Measurements from ENCODE around the gene PDE1C. TPM values are rescaled to one million over a fixed set of nuclear protein-coding genes. Genes with fewer than 3 reads are reported as not detected.

PDE1C gene
- total RNA-seq, 1 experiment from 2014 or later: 14.1 TPM

- Histone ChIP-seq H3K4me3 (ENCODE audit: low read length) (no peak overlapping the region), H2AFZ (ENCODE audit: low read length) (no peak overlapping the region), H3K79me2 (ENCODE audit: low read length) (no peaks in the 10 kb centered on the region), H4K20me1 (ENCODE audit: low read length) (no peaks in the 10 kb centered on the region), H3K9me3 (ENCODE audit: low read length) (no peaks in the 10 kb centered on the region), H3F3A (ENCODE audit: low read length, unreplicated experiment) (no peaks in the 10 kb centered on the region), H3K36me3 (ENCODE audit: low read depth, low read length) (no peaks in the 10 kb centered on the region), H3K9ac (ENCODE audit: low read length) (no peak overlapping the region), H3K9me2 (replicated peaks; ENCODE audit: low read length) (no peaks in the 10 kb centered on the region), H3K4me2 (ENCODE audit: low read length) (no peak overlapping the region), H3K27me3 (ENCODE audit: low read length) (no peaks in the 10 kb centered on the region), H3K27ac (ENCODE audit: low read length) (no peak overlapping the region), H3K4me1 (ENCODE audit: insufficient read depth, low read length) (no peaks in the 10 kb centered on the region)
- DNase-seq (no peak), ATAC-seq (no peak)
- intact Hi-C loops (cut with micrococcal nuclease): no loop called here
- CTCF ChIA-PET: no interaction called here
- POLR2A ChIA-PET (ENCODE audit: unreplicated experiment): no interaction called here
- TF ChIP-seq, protein P1, sequence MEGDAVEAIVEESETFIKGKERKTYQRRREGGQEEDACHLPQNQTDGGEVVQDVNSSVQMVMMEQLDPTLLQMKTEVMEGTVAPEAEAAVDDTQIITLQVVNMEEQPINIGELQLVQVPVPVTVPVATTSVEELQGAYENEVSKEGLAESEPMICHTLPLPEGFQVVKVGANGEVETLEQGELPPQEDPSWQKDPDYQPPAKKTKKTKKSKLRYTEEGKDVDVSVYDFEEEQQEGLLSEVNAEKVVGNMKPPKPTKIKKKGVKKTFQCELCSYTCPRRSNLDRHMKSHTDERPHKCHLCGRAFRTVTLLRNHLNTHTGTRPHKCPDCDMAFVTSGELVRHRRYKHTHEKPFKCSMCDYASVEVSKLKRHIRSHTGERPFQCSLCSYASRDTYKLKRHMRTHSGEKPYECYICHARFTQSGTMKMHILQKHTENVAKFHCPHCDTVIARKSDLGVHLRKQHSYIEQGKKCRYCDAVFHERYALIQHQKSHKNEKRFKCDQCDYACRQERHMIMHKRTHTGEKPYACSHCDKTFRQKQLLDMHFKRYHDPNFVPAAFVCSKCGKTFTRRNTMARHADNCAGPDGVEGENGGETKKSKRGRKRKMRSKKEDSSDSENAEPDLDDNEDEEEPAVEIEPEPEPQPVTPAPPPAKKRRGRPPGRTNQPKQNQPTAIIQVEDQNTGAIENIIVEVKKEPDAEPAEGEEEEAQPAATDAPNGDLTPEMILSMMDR (conservative IDR thresholded peaks at IDR 0.05; ENCODE audit: low read depth, low read length): no peak
- no peak for TF ChIP-seq EZH2phosphoT487 (IDR thresholded peaks at IDR 0.05; ENCODE audit: borderline replicate concordance, low read length)
- no peak for TF ChIP-seq EZH2 (IDR thresholded peaks at IDR 0.05; ENCODE audit: low read length, unreplicated experiment)
- no TSS peak for BruUV-seq (replicated peaks)
Observed at GRCh38 chr7:32023376-32023775, 46.8 kb downstream of the PDE1C start.

GRCh38 chr7:32022966-32023365 lies 47.2 kb downstream of the PDE1C start:
- TF ChIP-seq EZH2 (IDR thresholded peaks at IDR 0.05; ENCODE audit: low read length, unreplicated experiment): no peak
- TF ChIP-seq, protein P1 (conservative IDR thresholded peaks at IDR 0.05; ENCODE audit: low read depth, low read length): no peak
- TF ChIP-seq EZH2phosphoT487 (IDR thresholded peaks at IDR 0.05; ENCODE audit: borderline replicate concordance, low read length): no peak
- H3K9ac ChIP-seq (ENCODE audit: low read length): no peak overlapping the region
- ATAC-seq (no peak), DNase-seq (no peak)
- no peaks in the 10 kb centered on the region for H3F3A ChIP-seq (ENCODE audit: low read length, unreplicated experiment)
- POLR2A ChIA-PET (ENCODE audit: unreplicated experiment): no interaction called here
- intact Hi-C loops (cut with micrococcal nuclease): no loop called here
- CTCF ChIA-PET: no interaction called here
- no peaks in the 10 kb centered on the region for H3K79me2 ChIP-seq (ENCODE audit: low read length)
- no peaks in the 10 kb centered on the region for H4K20me1 ChIP-seq (ENCODE audit: low read length)
- no peak overlapping the region for H3K4me2 ChIP-seq (ENCODE audit: low read length)
- no peaks in the 10 kb centered on the region for H3K27me3 ChIP-seq (ENCODE audit: low read length)
- no TSS peak for BruUV-seq (replicated peaks)
- no peak overlapping the region for H2AFZ ChIP-seq (ENCODE audit: low read length)
- H3K4me1 ChIP-seq (ENCODE audit: insufficient read depth, low read length): no peaks in the 10 kb centered on the region
- H3K4me3 ChIP-seq (ENCODE audit: low read length): no peak overlapping the region
- H3K9me2 ChIP-seq (replicated peaks; ENCODE audit: low read length): no peaks in the 10 kb centered on the region
- H3K9me3 ChIP-seq (ENCODE audit: low read length): no peaks in the 10 kb centered on the region
- no peaks in the 10 kb centered on the region for H3K36me3 ChIP-seq (ENCODE audit: low read depth, low read length)
- no peak overlapping the region for H3K27ac ChIP-seq (ENCODE audit: low read length)

- CTCF ChIA-PET: no interaction called here
- Histone ChIP-seq H3K9me3 (ENCODE audit: low read length) (no peaks in the 10 kb centered on the region), H3K4me3 (ENCODE audit: low read length) (no peak overlapping the region), H3K27ac (ENCODE audit: low read length) (no peak overlapping the region), H3K9ac (ENCODE audit: low read length) (no peak overlapping the region), H3K36me3 (ENCODE audit: low read depth, low read length) (no peaks in the 10 kb centered on the region), H2AFZ (ENCODE audit: low read length) (no peak overlapping the region), H3F3A (ENCODE audit: low read length, unreplicated experiment) (no peaks in the 10 kb centered on the region), H4K20me1 (ENCODE audit: low read length) (no peaks in the 10 kb centered on the region), H3K9me2 (replicated peaks; ENCODE audit: low read length) (no peaks in the 10 kb centered on the region), H3K79me2 (ENCODE audit: low read length) (no peaks in the 10 kb centered on the region), H3K4me2 (ENCODE audit: low read length) (no peak overlapping the region), H3K4me1 (ENCODE audit: insufficient read depth, low read length) (no peaks in the 10 kb centered on the region), H3K27me3 (ENCODE audit: low read length) (no peaks in the 10 kb centered on the region)
- ATAC-seq: no peak
- POLR2A ChIA-PET (ENCODE audit: unreplicated experiment): no interaction called here
- no TSS peak for BruUV-seq (replicated peaks)
- no peak for DNase-seq
- TF ChIP-seq EZH2 (IDR thresholded peaks at IDR 0.05; ENCODE audit: low read length, unreplicated experiment) (no peak), EZH2phosphoT487 (IDR thresholded peaks at IDR 0.05; ENCODE audit: borderline replicate concordance, low read length) (no peak)
- TF ChIP-seq, protein P1 (conservative IDR thresholded peaks at IDR 0.05; ENCODE audit: low read depth, low read length): no peak
- intact Hi-C loops (cut with micrococcal nuclease): no loop called here
Observed at GRCh38 chr7:32020551-32021159, 49.6 kb downstream of the PDE1C start.
